Left renal pelvis (tissue), 4 donors: Measurements from ENCODE around the gene C19orf81. TPM values are rescaled to one million over a fixed set of nuclear protein-coding genes. Genes with fewer than 3 reads are reported as not detected.

Experiments used
- DNase-seq, 4 donors: peaks; one replicate each; pipeline ENCODE4 v3.0.0-alpha.2; 2013; ENCODE audit warnings: low read depth in 4 of 4, low spot score in 3 of 4
- polyA plus RNA-seq, 4 donors: library from polyadenylated mRNA; unstranded; fragments of 120-200 nt; gene quantifications; one replicate each; pipeline ENCODE4 v1.2.1, GENCODE V29; 2013; ENCODE audit not compliant: insufficient read length in 4 of 4

Gene C19orf81
- polyA plus RNA-seq, 4 donors: 0.48 to 3.2 (median 2.2) TPM

- DNase-seq: no peak
Observed at GRCh38 chr19:50676625-50677197, 27.5 kb downstream of the C19orf81 start.

GRCh38 chr19:50677636-50678035 lies 28.4 kb downstream of the C19orf81 start:
- DNase-seq: no peak

- DNase-seq: no peak
Observed at GRCh38 chr19:50678323-50678722, 29.1 kb downstream of the C19orf81 start.

- no peak for DNase-seq
Observed at GRCh38 chr19:50679177-50680125, 30.2 kb downstream of the C19orf81 start.

- no peak for DNase-seq
Observed at GRCh38 chr19:50686310-50687032, 37.2 kb downstream of the C19orf81 start.

- DNase-seq: no peak
Observed at GRCh38 chr19:50688766-50689165, 39.5 kb downstream of the C19orf81 start.

- DNase-seq: no peak
Observed at GRCh38 chr19:50690439-50690838, 41.2 kb downstream of the C19orf81 start.

- no peak for DNase-seq
Observed at GRCh38 chr19:50693064-50693975, 44.1 kb downstream of the C19orf81 start.

- no peak for DNase-seq
Observed at GRCh38 chr19:50694815-50695145, 45.5 kb downstream of the C19orf81 start.

- DNase-seq: no peak
Observed at GRCh38 chr19:50695251-50696093, 46.2 kb downstream of the C19orf81 start.

GRCh38 chr19:50696094-50696483 lies 46.8 kb downstream of the C19orf81 start:
- DNase-seq: no peak

- no peak for DNase-seq
Observed at GRCh38 chr19:50697414-50698124, 48.3 kb downstream of the C19orf81 start.

GRCh38 chr19:50701367-50701985 lies 52.2 kb downstream of the C19orf81 start:
- DNase-seq: no peak

- no peak for DNase-seq
Observed at GRCh38 chr19:50702158-50702870, 53.1 kb downstream of the C19orf81 start.

GRCh38 chr19:50702871-50703829 lies 53.9 kb downstream of the C19orf81 start:
- DNase-seq: no peak

- no peak for DNase-seq
Observed at GRCh38 chr19:50703915-50704796, 54.9 kb downstream of the C19orf81 start.
